Measurements from ENCODE around the gene AMIGO1.

AMIGO1 gene

GRCh38 chr1:109534307-109534858, 24.9 kb upstream of the AMIGO1 start:
- in situ Hi-C loops (cut with HindIII; ENCODE audit: low sequenced_read_pairs), result no loop called here

DNA sequence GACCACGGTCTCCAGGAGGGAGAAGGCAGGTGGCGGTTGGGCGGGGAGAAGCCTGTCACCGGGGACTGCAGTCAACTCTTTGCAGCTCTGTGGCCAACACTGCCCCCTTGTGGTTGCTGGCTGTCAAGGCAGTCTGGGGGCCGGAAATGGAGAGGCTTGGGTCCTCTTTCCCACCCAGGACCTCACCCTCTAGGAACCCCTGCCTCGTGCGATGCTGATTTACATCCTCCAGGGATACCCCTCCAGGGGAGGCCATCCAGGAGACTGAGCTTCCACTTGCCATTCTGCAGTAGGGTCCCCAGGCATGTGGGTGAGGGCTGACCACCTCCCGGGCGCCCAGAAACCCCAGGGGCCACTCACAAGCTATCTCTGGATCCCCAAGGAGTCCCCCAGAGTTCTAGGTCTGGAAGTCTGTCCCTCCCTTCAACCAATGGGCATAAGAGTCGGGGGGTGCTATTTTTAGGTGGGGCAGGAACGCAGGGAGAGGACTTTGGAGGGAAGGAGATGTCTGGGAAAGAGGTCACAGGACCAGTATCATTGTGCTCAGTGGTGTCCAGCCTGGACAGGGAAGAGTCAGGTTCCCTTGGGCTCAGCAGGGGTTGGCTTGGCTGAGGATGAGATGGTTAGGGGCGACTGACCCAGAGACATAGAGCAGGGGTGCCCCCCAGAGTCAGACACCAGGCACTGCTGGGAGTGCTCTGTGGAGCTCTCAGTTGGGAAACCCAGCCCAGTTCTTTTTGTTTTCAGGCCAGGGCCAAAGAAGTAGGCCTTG, 23.0 kb upstream of the AMIGO1 start:
- in situ Hi-C loops (cut with HindIII; ENCODE audit: low sequenced_read_pairs), result no loop called here

- in situ Hi-C loops (cut with HindIII; ENCODE audit: low sequenced_read_pairs), result no loop called here
Observed at GRCh38 chr1:109531826-109532364, 22.4 kb upstream of the AMIGO1 start.

DNA sequence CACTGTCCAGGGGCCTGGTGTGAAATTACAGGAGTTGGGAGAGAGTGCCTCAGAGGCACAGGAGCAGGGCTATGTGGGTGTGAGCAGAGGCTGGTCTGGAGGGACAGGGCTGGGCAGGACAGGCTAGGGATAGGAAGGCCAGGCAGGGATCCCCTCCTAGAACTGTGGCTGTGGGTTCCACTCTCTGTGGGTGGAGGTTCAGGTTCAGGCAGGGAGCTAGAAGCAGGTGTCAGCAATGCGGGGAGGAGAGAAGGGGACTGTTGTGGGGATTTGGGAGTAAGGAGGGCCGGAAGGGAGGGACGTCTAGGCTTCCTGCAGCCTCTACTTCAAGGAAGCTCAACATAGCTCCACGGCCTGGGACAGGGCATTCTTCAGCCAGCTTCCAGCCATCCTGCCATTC, 21.9 kb upstream of the AMIGO1 start:
- in situ Hi-C loops (cut with HindIII; ENCODE audit: low sequenced_read_pairs), result no loop called here

DNA sequence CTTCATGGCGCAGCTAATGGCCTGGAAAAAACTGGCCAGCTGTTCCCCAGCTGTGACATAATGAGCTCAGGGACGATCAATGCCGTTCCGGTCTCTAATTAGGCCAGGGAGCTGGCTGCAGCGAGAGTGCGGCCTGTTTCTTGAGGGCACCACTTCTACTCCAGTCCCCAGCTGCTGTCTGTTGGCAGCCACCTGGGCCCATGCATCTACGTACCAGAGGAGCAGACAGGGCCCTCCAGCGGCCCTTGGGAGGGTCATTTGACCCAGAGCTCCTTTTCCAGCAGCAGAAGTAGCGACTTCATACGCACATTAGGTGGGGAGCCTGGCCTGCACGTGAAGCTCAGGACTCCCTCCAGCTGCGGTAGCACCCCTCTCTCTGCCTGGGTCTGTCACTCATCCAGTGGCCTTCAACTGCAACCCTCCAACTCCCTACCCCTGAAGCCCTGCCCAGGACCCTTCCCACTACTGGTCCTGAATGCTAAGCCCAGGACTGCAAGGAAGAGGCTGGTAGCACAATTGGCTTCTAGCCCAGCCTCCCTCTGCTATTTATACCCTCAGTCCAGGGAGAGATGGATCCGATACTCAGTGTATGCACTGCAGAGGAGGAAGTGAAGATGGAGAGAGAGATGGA, 21.0 kb upstream of the AMIGO1 start:
- in situ Hi-C loops (cut with HindIII; ENCODE audit: low sequenced_read_pairs), result no loop called here

DNA sequence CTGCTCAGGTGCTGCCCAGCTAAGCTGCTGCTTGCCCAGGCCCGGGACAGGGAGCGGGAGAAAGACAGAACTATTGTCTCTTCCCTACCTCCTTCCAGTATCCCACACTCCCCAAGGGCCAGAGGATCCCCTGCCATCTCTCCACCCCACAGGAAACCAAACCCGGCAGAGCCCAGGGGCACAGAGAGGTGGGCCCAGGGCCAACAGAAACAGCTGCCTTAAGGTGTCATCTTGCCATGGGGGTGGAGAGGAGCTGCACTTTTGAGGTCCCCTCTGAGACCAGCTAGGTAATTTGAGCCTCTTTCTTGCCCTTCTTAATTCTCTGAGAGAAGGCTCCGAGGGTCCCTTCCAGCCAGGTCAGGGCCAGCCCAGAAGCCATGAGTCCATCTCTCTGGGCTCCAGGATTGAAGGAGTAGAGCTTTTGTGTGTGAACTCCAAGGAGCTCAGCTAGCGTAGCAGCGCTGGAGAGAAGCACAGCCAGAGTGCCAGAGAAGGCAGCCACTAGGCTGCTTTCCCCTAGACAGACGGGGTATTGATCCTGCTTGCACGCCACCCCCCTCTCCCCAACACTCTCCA, 20.4 kb upstream of the AMIGO1 start:
- in situ Hi-C loops (cut with HindIII; ENCODE audit: low sequenced_read_pairs), result no loop called here

GRCh38 chr1:109528712-109529111, 19.2 kb upstream of the AMIGO1 start:
- in situ Hi-C loops (cut with HindIII; ENCODE audit: low sequenced_read_pairs), result no loop called here

- in situ Hi-C loops (cut with HindIII; ENCODE audit: low sequenced_read_pairs), result no loop called here
Observed at GRCh38 chr1:109527846-109528695, 18.5 kb upstream of the AMIGO1 start.

GRCh38 chr1:109527098-109527811, 17.7 kb upstream of the AMIGO1 start:
- in situ Hi-C loops (cut with HindIII; ENCODE audit: low sequenced_read_pairs), result no loop called here

DNA sequence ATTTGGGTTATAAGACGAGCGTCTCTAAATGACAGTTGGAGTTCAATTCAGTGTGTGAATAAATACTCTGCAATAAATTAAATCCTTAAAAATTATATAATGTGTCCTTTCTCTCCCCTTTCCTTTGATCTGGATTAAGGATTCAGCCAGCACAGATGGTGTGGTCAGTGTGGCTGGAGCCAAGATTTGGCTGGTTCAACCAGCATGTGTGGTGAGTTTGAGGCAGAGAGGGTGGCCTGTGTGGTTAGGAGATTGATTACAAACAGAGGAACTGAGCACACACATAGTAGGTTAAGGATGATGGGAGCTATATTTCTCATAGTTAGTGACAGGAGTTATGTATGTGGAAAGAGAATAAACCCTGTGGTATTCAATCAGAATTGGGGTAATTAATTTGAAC, 14.2 kb upstream of the AMIGO1 start:
- in situ Hi-C loops (cut with HindIII; ENCODE audit: low sequenced_read_pairs), result no loop called here

DNA sequence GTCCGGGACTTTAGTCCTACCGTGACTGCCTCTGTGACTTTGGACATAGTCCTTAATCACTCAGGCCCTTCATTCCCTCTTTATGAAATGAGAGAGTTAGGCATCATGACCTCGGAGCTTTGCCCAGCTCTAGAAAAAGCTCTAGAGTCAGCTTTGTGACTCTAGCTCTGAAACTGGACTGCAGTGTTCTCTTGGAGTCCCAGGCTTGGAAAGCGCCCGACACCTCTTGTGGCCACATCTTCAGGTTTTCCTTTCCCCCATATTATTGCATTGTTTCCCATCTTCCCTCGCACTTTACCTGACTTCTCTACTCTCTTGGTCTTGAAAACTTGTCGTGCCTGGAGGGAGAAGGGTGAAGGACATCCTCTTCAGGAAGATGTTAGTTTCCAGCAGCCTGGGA, 12.5 kb upstream of the AMIGO1 start:
- in situ Hi-C loops (cut with HindIII; ENCODE audit: low sequenced_read_pairs), result no loop called here

- in situ Hi-C loops (cut with HindIII; ENCODE audit: low sequenced_read_pairs), result no loop called here
Observed at GRCh38 chr1:109521002-109521951, 11.8 kb upstream of the AMIGO1 start.

DNA sequence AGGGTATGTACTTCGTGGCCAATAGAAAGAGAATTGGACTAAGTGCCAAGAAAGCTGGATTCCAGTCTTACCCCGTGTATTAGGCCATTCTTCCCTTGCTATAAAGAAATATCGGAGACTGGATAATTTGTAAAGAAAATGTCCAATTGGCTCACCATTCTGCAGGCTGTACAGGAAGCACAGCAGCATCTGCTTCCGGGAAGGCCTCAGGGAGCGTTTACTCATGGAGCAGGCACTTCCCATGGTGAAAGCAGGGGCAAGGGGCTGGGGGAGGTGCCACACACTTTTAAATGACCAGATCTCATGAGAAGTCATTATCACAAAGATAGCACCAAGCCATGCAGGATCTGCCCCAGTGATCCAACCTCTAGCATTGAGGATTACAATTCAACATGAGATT, 7.8 kb upstream of the AMIGO1 start:
- in situ Hi-C loops (cut with HindIII; ENCODE audit: low sequenced_read_pairs), result no loop called here

DNA sequence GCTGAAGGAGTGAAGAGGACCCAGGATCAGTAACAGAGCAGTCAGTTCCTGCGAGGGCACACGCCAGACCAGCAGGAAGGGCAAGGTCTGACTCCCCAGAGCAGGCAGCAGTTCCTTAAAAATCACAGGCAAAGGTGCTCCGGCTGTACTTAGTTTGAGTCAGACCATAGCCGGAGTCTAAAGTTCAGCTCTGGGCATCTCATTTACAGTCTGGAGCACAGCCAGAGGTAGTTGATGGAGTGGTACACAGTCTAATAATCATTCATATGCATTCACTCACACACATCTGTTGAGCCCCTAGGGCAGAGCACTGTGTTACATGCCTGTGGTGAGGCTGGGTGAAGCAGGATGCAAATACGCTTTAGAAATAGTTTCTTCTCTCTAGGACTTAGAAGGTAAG, 7.3 kb upstream of the AMIGO1 start:
- in situ Hi-C loops (cut with HindIII; ENCODE audit: low sequenced_read_pairs), result no loop called here

DNA sequence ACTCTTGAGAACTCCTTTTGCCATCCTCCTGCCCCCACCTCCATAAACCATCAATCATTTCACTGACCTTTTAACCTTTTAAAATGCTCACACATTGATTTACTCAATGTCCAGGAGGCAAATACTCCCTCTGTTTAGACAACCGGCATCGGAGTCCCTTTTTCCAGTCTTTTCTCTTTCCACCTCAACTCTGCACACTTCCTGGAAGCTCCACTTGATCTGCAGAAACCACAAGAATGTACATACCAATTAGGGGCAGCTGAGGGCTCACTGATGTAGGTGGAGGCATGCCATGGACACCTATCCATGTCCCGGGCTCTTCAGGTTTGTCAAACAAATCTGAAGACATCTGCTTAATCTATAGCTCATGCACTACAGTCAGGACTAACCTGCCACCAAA, 5.3 kb upstream of the AMIGO1 start:
- in situ Hi-C loops (cut with HindIII; ENCODE audit: low sequenced_read_pairs), result no loop called here

DNA sequence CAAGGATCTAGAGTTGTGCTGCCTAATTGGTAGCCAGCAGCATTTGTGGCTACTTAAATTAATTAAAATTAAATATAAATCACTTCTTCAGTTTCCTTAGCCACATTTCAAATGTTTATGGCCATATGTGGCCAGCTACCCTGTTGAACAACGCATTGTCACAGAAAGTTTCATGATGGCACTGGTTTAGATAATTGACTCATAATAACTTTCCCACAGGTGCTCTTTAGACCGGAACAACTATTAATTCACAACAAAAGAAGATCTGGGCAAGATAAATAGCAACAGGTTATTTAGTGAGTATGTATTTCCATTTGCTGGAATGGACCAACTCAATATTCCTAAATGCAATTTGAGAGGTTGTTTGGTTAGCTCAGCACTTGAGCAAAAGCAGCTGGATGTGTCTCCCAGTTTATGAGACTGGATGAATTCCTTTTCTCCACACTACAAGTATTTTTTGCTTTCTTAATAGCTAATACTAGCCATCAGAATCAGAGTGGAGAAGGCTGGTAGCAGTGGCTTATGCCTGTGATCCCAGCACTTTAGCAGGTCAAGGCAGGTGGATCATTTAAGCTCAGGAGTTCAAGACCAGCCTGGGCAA, 3.7 kb upstream of the AMIGO1 start:
- in situ Hi-C loops (cut with HindIII; ENCODE audit: low sequenced_read_pairs), result no loop called here

DNA sequence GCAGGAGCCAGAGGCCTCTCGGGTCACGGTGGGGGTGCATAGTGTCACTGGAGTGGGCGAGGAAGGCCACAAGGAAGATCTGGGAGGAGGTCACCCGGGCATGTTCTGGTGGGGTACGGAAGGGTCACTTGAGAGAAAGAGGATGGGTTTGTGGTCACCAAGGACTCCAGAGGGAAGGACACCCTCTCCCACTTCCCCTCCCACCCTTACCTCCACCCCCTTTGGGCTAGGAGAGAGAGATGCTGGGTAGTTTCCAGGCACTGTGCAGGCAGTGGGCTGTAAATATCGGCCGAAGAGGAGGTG, 703 bp downstream of the AMIGO1 start:
- in situ Hi-C loops (cut with HindIII; ENCODE audit: low sequenced_read_pairs), result no loop called here

DNA sequence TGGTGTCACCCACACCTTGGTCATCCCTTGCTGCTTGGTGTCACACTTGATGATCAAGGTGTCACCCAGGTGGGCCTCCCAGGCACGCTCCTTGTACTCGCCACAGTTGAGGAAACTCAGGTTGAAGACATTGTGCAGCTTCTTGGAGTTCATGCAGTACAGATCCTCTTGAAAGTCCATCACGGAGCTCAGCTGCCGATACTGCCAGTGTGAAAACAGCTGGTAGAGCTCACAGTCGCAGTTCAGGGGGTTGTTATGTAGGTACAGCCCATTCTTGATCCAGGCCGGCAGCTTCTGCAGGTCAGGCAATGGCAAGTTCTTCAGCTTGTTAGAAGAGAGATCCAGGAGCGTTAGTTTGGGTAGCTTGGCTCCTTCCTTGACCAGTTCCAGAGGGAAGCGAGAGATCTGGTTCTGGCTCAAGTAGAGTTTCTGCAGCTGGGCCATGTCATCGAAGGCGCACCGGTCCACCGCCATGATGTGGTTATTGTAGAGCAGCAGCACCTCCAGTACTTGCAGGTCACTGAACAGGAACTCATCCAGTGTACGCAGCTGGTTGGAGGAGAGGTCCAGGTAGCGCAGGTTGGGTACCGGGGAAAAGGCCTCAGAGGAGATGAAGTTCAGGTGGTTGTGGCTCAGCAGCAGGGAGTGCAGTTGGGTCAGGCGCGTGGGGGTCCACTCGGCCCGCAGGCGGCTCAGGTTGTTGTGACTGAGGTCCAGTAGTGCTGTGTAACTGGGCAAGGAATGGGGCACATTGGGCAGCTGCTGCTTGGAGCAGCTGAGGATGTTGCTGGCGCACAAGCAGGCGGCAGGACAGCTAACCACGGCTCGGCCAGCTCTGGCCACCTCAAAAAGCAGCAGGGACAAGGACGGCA, 1.3 kb downstream of the AMIGO1 start:
- in situ Hi-C loops (cut with HindIII; ENCODE audit: low sequenced_read_pairs), result no loop called here

Data from DLD1 (cell line).